ENCODE data around the gene MUC2. TPM values are rescaled to one million over a fixed set of nuclear protein-coding genes. Genes with fewer than 3 reads are reported as not detected.

The MUC2 gene
- total RNA-seq, 1 donor from 2014 or later = not detected

DNA sequence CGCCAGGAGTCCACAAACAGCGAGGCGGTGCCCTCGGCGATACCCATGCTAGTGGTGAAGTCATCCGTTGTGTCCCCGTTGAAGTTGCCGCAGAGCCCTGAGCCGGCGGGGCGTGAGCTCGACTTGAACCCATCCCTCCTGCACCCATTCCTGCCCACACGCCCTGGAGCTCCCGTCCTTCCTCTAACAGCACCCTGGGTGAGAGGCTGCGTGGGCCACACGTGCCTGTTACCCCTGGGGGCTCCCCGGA lies 46.5 kb upstream of the MUC2 start:
- no peak for DNase-seq
- no peaks in the 10 kb centered on the region for H3K4me1 ChIP-seq
- H3K9me3 ChIP-seq = no peaks in the 10 kb centered on the region

DNA sequence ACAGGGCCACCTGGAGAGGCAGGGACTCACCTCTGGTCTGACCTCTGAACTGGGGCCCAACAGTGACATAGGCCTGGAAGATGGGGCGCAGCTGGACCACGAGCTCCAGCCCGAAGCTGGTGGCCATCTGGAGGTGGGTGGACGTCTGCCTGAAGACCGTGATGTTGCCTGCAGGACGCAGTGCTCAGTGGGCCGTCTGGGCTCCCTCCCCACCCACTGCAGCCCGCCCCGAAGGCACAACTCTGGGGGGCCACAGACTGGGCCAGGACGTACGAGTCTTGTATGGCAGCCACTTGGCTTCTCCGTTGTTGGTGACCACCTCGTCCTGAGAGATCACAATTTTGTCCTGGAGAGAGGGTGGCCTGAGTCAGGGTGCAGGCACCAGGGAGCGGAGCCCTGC lies 46.1 kb upstream of the MUC2 start:
- Histone ChIP-seq H3K27me3 (no peaks in the 10 kb centered on the region), H3K9me3 (no peaks in the 10 kb centered on the region), H3K4me1 (no peaks in the 10 kb centered on the region), H3K4me3 (no peak overlapping the region), H3K27ac (no peak overlapping the region), H3K36me3 (no peaks in the 10 kb centered on the region)
- intact Hi-C loops (cut with DNase I) = no loop called here
- no peak for TF ChIP-seq CTCF (IDR thresholded peaks at IDR 0.05)
- ATAC-seq (no peak), DNase-seq (no peak)

More for the DNA sequence above, 46.5 kb upstream of the MUC2 start:
- intact Hi-C loops (cut with DNase I) = no loop called here
- ATAC-seq = no peak
- Histone ChIP-seq H3K36me3 (no peaks in the 10 kb centered on the region), H3K27me3 (no peaks in the 10 kb centered on the region), H3K27ac (no peak overlapping the region), H3K4me3 (no peak overlapping the region)
- no peak for TF ChIP-seq CTCF (IDR thresholded peaks at IDR 0.05)

- no peak for TF ChIP-seq CTCF (IDR thresholded peaks at IDR 0.05)
- Histone ChIP-seq H3K4me1 (no peaks in the 10 kb centered on the region), H3K4me3 (no peak overlapping the region), H3K9me3 (no peaks in the 10 kb centered on the region), H3K27ac (no peak overlapping the region), H3K36me3 (no peaks in the 10 kb centered on the region), H3K27me3 (no peaks in the 10 kb centered on the region)
- no peak for ATAC-seq
- DNase-seq = no peak
- intact Hi-C loops (cut with DNase I) = no loop called here
These were observed 45.6 kb upstream of the MUC2 start for GRCh38 chr11:1029051-1029450.

DNA sequence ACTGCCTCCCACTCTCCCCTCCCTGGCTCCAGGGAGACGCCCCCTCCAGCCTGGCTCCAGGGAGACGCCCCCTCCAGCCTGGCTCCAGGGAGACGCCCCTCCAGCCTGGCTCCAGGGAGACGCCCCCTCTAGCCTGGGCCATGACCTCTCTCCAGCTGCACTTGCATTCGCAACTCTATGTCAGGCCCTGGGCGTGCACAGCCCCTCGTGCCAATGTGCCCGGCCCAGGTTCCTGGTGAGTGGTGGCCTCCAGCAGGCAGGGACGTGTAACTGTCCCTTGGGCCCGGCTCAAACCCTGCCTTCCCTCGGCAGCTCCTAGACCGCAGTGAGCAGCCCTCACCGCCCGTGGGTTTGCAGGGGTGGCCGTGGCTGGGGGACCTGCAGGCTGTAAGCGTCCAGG lies 45.0 kb upstream of the MUC2 start:
- Histone ChIP-seq H3K4me1 (no peaks in the 10 kb centered on the region), H3K27me3 (no peaks in the 10 kb centered on the region), H3K9me3 (no peaks in the 10 kb centered on the region), H3K4me3 (no peak overlapping the region), H3K36me3 (no peaks in the 10 kb centered on the region), H3K27ac (no peak overlapping the region)
- intact Hi-C loops (cut with DNase I) = no loop called here
- DNase-seq = no peak
- TF ChIP-seq CTCF (IDR thresholded peaks at IDR 0.05) = no peak
- no peak for ATAC-seq

GRCh38 chr11:1030086-1030485 lies 44.6 kb upstream of the MUC2 start:
- no peak for DNase-seq
- H3K27me3 ChIP-seq = no peaks in the 10 kb centered on the region
- no peak for ATAC-seq
- no peak overlapping the region for H3K27ac ChIP-seq
- no peak overlapping the region for H3K4me3 ChIP-seq
- no peaks in the 10 kb centered on the region for H3K4me1 ChIP-seq
- intact Hi-C loops (cut with DNase I) = no loop called here
- H3K9me3 ChIP-seq = no peaks in the 10 kb centered on the region
- no peak for TF ChIP-seq CTCF (IDR thresholded peaks at IDR 0.05)
- H3K36me3 ChIP-seq = no peaks in the 10 kb centered on the region

DNA sequence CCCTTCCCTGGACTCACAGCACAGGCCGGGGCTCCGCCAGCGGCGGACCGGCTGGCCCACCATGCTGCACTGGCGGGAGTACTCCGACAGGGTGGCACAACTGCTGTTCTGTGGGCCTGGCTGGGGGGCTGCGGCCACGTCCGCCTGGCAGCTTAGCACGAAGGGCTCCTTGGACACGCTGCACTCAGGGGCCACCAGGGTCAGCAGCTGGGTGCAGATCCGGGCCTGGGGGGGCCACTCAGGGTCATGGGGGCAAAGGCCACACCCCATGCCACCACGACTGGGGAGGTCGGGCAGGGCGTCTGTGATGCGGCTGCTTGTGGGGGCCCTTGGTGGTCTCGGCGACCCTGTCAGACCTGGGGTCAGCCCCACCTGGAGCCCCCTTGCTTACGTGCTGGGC lies 44.1 kb upstream of the MUC2 start:
- Histone ChIP-seq H3K4me1 (no peaks in the 10 kb centered on the region), H3K9me3 (no peaks in the 10 kb centered on the region), H3K36me3 (no peaks in the 10 kb centered on the region), H3K4me3 (no peak overlapping the region), H3K27me3 (no peaks in the 10 kb centered on the region), H3K27ac (no peak overlapping the region)
- no peak for TF ChIP-seq CTCF (IDR thresholded peaks at IDR 0.05)
- no peak for ATAC-seq
- intact Hi-C loops (cut with DNase I) = no loop called here
- no peak for DNase-seq
